RWPE2 (cell line): ENCODE data around the gene UNC45A.

Experiments used
- ATAC-seq: fragments of 200-7000 bp; cut with Tn5 transposase; 3 replicates; pipeline ENCODE4 v1.9.1; 2021; ENCODE audit warnings: low read depth
- DNase-seq: peaks from one replicate; pipeline ENCODE4 v3.0.0-alpha.2; 2020; ENCODE audit warnings: low spot score
- H3K27ac ChIP-seq: fragments of 450-650 bp; 2 replicates; pipeline ENCODE4 v1.5.1; 2017; ENCODE audit warnings: mild to moderate bottlenecking; ENCODE audit not compliant: poor library complexity, severe bottlenecking
- H3K27me3 ChIP-seq: fragments of 250-450 bp; sonication (Bioruptor Pico); 2 replicates; pipeline ENCODE4 v1.5.1; 2021; ENCODE audit warnings: mild to moderate bottlenecking, moderate library complexity; ENCODE audit not compliant: insufficient read depth, poor library complexity, severe bottlenecking
- H3K36me3 ChIP-seq: fragments of 250-450 bp; sonication (Bioruptor Pico); 2 replicates; pipeline ENCODE4 v1.5.1; 2020; ENCODE audit warnings: low read depth, mild to moderate bottlenecking, moderate library complexity
- H3K4me1 ChIP-seq: fragments of 250-450 bp; sonication (Bioruptor Pico); 2 replicates; pipeline ENCODE4 v1.5.1; 2021; ENCODE audit warnings: mild to moderate bottlenecking, moderate library complexity; ENCODE audit not compliant: insufficient read depth, poor library complexity, severe bottlenecking
- H3K4me3 ChIP-seq: fragments of 250-450 bp; sonication (Bioruptor Pico); 2 replicates; pipeline ENCODE4 v1.5.1; 2021; ENCODE audit warnings: mild to moderate bottlenecking, moderate library complexity; ENCODE audit not compliant: severe bottlenecking
- H3K9me3 ChIP-seq: fragments of 250-450 bp; sonication (Bioruptor Pico); 2 replicates; pipeline ENCODE4 v1.5.1; 2021; ENCODE audit warnings: mild to moderate bottlenecking, moderate library complexity; ENCODE audit not compliant: severe bottlenecking
- TF ChIP-seq, protein P1 (sequence below): fragments of 450-650 bp; IDR thresholded peaks from one replicate; pipeline ENCODE4 v1.5.1; 2017; ENCODE audit warnings: mild to moderate bottlenecking, moderate library complexity; ENCODE audit not compliant: poor library complexity, severe bottlenecking

UNC45A gene

DNA sequence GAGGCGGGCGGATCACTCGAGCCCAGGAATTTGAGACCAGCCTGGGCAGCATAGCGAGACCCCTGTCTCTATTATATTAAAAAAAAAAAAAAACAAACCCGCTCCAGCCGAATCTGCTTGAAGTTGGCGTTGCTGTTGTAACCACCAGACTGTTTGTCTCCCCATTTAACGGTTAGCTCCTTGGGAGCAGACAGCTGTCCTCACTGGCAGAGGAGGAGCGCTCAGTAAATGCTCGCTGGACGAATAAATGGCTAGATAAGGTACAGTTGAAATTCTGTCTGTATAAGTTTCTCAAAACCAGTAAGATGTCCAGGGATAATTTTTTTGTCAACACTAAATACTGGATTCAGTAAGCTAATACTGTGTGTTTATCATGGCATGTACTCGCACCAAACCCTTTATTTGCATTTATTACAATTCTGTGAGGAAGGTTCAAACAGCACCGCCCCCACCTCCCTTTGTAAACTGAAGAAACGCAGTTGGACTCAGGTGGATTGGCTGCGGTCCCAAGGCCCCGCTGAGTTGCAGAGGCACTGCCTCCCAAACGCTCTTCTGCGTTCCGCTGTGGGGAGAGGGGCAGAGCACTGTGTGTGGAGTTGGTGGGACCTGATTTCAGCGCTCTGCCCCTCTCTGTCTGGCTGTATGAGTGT, 20.7 kb downstream of the UNC45A start:
- DNase-seq (no peak), ATAC-seq (no peak)
- no peaks in the 10 kb centered on the region for H3K27me3 ChIP-seq
- H3K9me3 ChIP-seq = no peaks in the 10 kb centered on the region
- H3K4me1 ChIP-seq = peaks cover 5% of the 10 kb centered on the region
- TF ChIP-seq, protein P1, sequence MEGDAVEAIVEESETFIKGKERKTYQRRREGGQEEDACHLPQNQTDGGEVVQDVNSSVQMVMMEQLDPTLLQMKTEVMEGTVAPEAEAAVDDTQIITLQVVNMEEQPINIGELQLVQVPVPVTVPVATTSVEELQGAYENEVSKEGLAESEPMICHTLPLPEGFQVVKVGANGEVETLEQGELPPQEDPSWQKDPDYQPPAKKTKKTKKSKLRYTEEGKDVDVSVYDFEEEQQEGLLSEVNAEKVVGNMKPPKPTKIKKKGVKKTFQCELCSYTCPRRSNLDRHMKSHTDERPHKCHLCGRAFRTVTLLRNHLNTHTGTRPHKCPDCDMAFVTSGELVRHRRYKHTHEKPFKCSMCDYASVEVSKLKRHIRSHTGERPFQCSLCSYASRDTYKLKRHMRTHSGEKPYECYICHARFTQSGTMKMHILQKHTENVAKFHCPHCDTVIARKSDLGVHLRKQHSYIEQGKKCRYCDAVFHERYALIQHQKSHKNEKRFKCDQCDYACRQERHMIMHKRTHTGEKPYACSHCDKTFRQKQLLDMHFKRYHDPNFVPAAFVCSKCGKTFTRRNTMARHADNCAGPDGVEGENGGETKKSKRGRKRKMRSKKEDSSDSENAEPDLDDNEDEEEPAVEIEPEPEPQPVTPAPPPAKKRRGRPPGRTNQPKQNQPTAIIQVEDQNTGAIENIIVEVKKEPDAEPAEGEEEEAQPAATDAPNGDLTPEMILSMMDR = no peak
- H3K36me3 ChIP-seq = peaks cover 43% of the 10 kb centered on the region
- peak overlapping the region; percentile 76 for H3K27ac ChIP-seq
- H3K4me3 ChIP-seq = peak overlapping the region; percentile 56

DNA sequence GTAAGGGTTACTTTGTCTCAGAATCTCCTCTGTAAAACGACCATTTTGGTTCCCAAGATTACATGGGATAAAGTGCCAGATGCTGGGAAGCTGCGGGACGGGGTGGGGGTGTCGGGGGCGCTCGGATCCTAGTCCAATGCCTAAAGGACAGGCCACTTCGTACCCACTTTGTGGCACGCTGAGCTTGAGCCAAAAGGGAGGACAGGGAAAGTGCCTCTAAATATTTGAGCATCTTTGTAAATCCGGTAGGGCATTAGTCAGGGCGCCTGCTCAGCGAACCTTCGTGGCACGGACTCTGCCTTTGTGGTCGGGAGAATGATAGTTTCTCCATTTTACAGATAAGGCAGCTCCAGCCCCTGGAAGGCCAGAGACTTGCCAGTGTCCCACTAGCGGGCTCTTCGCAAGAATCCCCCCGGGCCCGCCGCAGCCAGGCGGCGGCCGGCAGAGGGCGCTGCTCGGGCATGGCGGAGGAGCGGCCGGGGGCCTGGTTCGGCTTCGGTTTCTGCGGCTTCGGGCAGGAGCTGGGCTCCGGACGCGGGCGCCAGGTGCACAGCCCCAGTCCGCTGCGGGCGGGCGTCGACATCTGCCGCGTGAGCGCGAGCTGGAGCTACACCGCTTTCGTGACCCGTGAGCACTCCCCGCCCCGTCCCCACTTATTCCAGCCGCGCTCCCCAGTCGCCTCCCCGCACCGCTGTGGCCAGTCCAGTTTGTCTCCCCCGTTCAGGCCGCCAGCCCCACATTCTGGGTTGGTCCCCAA, 21.4 kb downstream of the UNC45A start:
- ATAC-seq = peak; percentile 35
- Histone ChIP-seq H3K27ac (peak overlapping the region; percentile 76), H3K27me3 (no peaks in the 10 kb centered on the region), H3K4me1 (peaks cover 5% of the 10 kb centered on the region), H3K4me3 (peak overlapping the region; percentile 56), H3K9me3 (no peaks in the 10 kb centered on the region), H3K36me3 (peaks cover 43% of the 10 kb centered on the region)
- TF ChIP-seq, protein P1 = peak; percentile 100
- no peak for DNase-seq

DNA sequence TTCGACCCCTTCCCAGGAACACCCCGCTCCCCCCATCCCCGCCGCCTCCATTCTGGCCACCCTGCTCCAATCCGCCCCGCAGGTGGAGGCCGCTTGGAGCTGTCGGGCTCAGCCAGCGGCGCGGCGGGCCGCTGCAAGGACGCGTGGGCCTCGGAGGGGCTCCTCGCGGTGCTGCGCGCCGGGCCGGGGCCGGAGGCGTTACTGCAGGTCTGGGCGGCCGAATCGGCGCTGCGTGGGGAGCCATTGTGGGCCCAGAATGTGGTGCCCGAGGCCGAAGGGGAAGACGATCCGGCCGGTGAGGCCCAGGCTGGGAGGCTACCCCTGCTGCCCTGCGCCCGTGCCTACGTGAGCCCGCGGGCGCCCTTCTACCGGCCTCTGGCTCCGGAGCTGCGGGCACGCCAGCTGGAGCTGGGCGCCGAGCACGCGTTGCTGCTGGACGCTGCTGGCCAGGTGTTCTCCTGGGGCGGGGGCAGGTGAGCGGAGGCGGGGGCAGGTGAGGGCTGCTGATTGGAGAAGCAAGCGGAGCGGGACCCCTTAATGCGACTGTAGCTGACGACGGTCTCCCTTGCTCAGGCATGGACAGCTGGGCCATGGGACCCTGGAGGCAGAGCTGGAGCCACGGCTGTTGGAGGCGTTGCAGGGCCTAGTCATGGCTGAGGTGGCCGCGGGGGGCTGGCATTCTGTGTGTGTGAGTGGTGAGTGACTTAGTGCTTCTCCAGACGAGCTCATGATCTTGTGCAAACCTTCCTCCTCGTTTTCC, 22.1 kb downstream of the UNC45A start:
- no peaks in the 10 kb centered on the region for H3K9me3 ChIP-seq
- H3K27ac ChIP-seq = peak overlapping the region; percentile 76
- peak overlapping the region; percentile 56 for H3K4me3 ChIP-seq
- DNase-seq = no peak
- TF ChIP-seq, protein P1 = no peak
- H3K36me3 ChIP-seq = peaks cover 44% of the 10 kb centered on the region
- peaks cover 5% of the 10 kb centered on the region for H3K4me1 ChIP-seq
- no peaks in the 10 kb centered on the region for H3K27me3 ChIP-seq
- ATAC-seq = peak; percentile 5

DNA sequence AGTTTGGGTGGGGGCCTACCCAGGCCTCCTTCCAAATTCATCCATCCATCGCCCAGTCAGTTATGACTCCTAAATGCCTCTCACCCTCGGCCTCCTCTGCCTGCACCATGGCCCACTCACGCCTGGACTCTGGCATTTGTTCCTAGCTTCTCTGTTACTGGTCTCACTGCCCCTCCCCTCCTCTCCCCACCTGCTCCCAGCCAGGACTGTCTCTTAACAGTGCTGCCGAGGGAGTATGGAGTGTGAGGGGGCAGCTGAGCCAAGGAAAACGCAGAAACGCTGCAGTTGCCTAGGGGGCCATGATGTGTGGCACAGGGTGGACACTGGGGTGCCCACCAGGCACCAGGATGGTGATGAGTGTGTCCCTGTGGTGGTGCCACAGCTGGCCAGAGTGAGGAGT, 22.7 kb downstream of the UNC45A start:
- H3K36me3 ChIP-seq = peaks cover 50% of the 10 kb centered on the region
- DNase-seq = no peak
- no peak overlapping the region for H3K4me3 ChIP-seq
- H3K27ac ChIP-seq = peak overlapping the region; percentile 76
- H3K9me3 ChIP-seq = no peaks in the 10 kb centered on the region
- peaks cover 5% of the 10 kb centered on the region for H3K4me1 ChIP-seq
- no peak for ATAC-seq
- no peaks in the 10 kb centered on the region for H3K27me3 ChIP-seq
- TF ChIP-seq, protein P1 = no peak
